Lung (tissue), 12 donors: ENCODE results near the gene LACTBL1. TPM values are rescaled to one million over a fixed set of nuclear protein-coding genes. Genes with fewer than 3 reads are reported as not detected.

Experiments used
- ATAC-seq: fragments of 200-7000 bp; cut with Tn5 transposase; one replicate; pipeline ENCODE4 v1.9.1; 2020; ENCODE audit warnings: moderate number of reproducible peaks; ENCODE audit not compliant: insufficient read depth, low FRiP score
- DNase-seq, 3 donors: peaks; one replicate each; pipeline ENCODE4 v3.0.0-alpha.2; 2013 to 2017
- H3K27ac ChIP-seq, 2 donors: one replicate each; pipeline ENCODE4 v1.5.1; 2013; ENCODE audit warnings: mild to moderate bottlenecking in 2 of 2, moderate library complexity in 2 of 2, control low read depth in 1 of 2, inconsistent platforms in 1 of 2, low read depth in 1 of 2, low read length in 1 of 2
- H3K27me3 ChIP-seq, 3 donors: one replicate each; pipeline ENCODE4 v1.5.1; 2013; ENCODE audit warnings: low read length in 2 of 3; ENCODE audit not compliant: control insufficient read depth in 3 of 3, insufficient read depth in 3 of 3
- H3K36me3 ChIP-seq, 4 donors: one replicate each; pipeline ENCODE4 v1.5.1; 2013; ENCODE audit warnings: low read length in 4 of 4, mild to moderate bottlenecking in 1 of 4, moderate library complexity in 1 of 4; ENCODE audit not compliant: control insufficient read depth in 4 of 4, insufficient read depth in 4 of 4
- H3K4me1 ChIP-seq, 5 donors: one replicate each; pipeline ENCODE4 v1.5.1; 2013; ENCODE audit warnings: low read length in 5 of 5, mild to moderate bottlenecking in 2 of 5, moderate library complexity in 1 of 5; ENCODE audit not compliant: control insufficient read depth in 5 of 5, insufficient read depth in 5 of 5
- H3K4me3 ChIP-seq: one replicate; pipeline ENCODE4 v1.5.1; 2013; ENCODE audit warnings: mild to moderate bottlenecking, control low read depth, moderate library complexity
- H3K9ac ChIP-seq, 2 donors: one replicate each; pipeline ENCODE4 v1.5.1; 2013; ENCODE audit warnings: low read length in 2 of 2, control low read depth in 1 of 2; ENCODE audit not compliant: insufficient read depth in 1 of 2
- H3K9me3 ChIP-seq, 4 donors: one replicate each; pipeline ENCODE4 v1.5.1; 2013; ENCODE audit warnings: low read length in 3 of 4, mild to moderate bottlenecking in 1 of 4, moderate library complexity in 1 of 4; ENCODE audit not compliant: control insufficient read depth in 4 of 4, insufficient read depth in 3 of 4
- WGBS, 2 donors: extraction: QIAGEN DNeasy Blood & Tissue Kit; methylation state at CpG; one replicate each; pipeline ENCODE4 v1.1.7; 2013; 5-methylcytosine and 5-hydroxymethylcytosine counted together
- polyA plus RNA-seq, 2 donors: library from polyadenylated mRNA; stranded (reverse); fragments of 200-250 nt; gene quantifications; one replicate each; pipeline ENCODE4 v1.2.1, GENCODE V29; 2013
- total RNA-seq, 2 donors: library from RNA; depleted of rRNA in 1 of 2; stranded (reverse); fragments of >200 nt in 1 of 2; gene quantifications; one replicate each; pipeline ENCODE4 v1.2.1, GENCODE V29; 2014 to 2021
- TF ChIP-seq, protein P1 (sequence below): IDR thresholded peaks from 2 replicates; pipeline ENCODE4 v1.5.1; 2012; ENCODE audit warnings: mild to moderate bottlenecking; ENCODE audit errors: control extremely low read depth, extremely low read depth
- donor health status: control.
- donor health status: control.
- donor health status: Bipolar disorder and iron deficiency.
- donor health status: healthy.
- donor health status: DM: yes; HTN: yes; CAD: no.

The LACTBL1 gene
- total and polyA plus RNA-seq, 4 donors, result not detected

DNA sequence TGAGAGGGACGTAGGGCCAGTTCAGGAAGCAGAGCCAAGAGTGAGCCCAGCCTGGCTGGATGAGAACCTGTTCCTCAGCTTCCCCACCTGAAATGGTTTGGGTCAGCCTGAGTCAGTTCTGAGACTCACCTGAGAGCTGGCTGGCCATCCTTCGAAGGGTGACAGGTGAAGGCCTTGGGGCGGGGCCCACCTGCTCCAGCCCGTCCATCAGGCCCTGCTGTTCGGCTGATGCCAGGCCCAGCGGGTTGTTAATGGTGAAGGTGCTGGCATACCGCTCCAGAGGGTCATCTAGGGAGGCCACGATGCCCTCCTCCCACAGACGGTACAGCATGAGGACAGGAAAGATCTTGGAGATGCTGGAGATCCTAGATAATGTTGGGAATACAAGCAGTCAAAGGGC lies 14.1 kb downstream of the LACTBL1 start:
- Histone ChIP-seq H3K4me1 (peaks cover 0 to under 1% (median 0%) of the 10 kb centered on the region in 5 donors), H3K36me3 (no peaks in the 10 kb centered on the region), H3K9me3 (no peaks in the 10 kb centered on the region), H3K4me3 (no peak overlapping the region), H3K27ac (no peak overlapping the region), H3K9ac (no peak overlapping the region), H3K27me3 (peaks cover 7 to 26% (median 13%) of the 10 kb centered on the region in 3 donors)
- ATAC-seq (no peak), DNase-seq (no peak)
- WGBS, 2 donors, result 89 to 95% methylated on average over 9 of the region's 9 CpGs
- TF ChIP-seq, protein P1, sequence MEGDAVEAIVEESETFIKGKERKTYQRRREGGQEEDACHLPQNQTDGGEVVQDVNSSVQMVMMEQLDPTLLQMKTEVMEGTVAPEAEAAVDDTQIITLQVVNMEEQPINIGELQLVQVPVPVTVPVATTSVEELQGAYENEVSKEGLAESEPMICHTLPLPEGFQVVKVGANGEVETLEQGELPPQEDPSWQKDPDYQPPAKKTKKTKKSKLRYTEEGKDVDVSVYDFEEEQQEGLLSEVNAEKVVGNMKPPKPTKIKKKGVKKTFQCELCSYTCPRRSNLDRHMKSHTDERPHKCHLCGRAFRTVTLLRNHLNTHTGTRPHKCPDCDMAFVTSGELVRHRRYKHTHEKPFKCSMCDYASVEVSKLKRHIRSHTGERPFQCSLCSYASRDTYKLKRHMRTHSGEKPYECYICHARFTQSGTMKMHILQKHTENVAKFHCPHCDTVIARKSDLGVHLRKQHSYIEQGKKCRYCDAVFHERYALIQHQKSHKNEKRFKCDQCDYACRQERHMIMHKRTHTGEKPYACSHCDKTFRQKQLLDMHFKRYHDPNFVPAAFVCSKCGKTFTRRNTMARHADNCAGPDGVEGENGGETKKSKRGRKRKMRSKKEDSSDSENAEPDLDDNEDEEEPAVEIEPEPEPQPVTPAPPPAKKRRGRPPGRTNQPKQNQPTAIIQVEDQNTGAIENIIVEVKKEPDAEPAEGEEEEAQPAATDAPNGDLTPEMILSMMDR, result no peak

- Histone ChIP-seq H3K27ac (no peak overlapping the region), H3K27me3 (peaks cover 16 to 36% (median 22%) of the 10 kb centered on the region in 3 donors), H3K9ac (no peak overlapping the region), H3K4me1 (peaks cover 0 to 5% (median 0%) of the 10 kb centered on the region in 5 donors), H3K9me3 (peaks cover 0 to 3% (median 0%) of the 10 kb centered on the region in 4 donors), H3K4me3 (no peak overlapping the region), H3K36me3 (no peaks in the 10 kb centered on the region)
- ATAC-seq (no peak), DNase-seq (no peak)
- TF ChIP-seq, protein P1, result no peak
- 69 to 71% methylated on average over 3 of the region's 3 CpGs for WGBS, 2 donors
Observed at GRCh38 chr1:22957066-22957465, 15.6 kb downstream of the LACTBL1 start.

DNA sequence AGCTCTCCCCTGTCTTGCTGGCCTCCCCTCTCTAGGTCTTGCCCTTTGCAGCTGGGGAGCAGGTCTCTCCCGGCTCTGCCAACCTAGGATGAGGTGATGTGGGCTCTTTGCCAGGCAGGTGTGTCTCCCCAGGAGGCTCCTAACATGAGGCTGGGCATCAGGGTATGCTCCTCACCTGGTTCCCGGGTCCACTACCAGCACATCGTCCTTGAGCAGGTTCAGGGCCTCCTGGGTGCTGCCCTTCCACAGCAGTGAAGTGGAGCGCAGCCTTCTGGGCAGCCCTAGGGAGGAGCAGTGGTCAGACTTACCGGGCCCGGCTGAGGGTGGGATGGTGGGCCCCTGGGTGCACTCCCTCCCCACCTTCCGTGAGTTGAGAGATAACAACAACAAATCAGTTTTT lies 17.5 kb downstream of the LACTBL1 start:
- peaks cover 16 to 45% (median 26%) of the 10 kb centered on the region in 3 donors for H3K27me3 ChIP-seq
- no peak for ATAC-seq
- no peak overlapping the region for H3K4me3 ChIP-seq
- H3K9ac ChIP-seq, result no peak overlapping the region
- H3K27ac ChIP-seq, result no peak overlapping the region
- H3K4me1 ChIP-seq, result peaks cover 0 to 5% (median 0%) of the 10 kb centered on the region in 5 donors
- TF ChIP-seq, protein P1, result no peak
- H3K9me3 ChIP-seq, result peaks cover 0 to 3% (median 0%) of the 10 kb centered on the region in 4 donors
- no peak for DNase-seq
- WGBS, 2 donors, result 87 to 92% methylated on average over 7 of the region's 7 CpGs
- no peaks in the 10 kb centered on the region for H3K36me3 ChIP-seq

DNA sequence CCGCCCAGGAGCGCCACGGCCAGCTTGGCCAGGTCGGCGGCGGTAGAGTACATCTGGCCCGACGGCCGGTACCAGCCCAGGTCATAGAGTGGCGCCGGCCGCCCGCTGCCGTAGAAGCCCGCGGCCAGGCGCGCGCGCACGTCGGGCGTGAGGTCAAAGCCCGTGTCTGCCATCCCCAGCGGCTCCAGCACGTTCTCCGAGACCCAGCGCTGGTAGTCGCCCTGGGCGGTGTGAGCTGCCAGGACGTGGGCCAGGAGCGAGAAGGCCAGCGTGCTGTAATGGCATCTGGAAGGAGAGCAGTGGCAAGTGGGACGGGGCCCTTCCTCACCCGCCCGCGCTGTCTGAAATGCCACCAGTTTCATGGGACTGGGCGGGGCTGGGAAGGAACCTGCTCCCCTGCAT lies 18.9 kb downstream of the LACTBL1 start:
- WGBS, 2 donors, result 11 to 17% methylated on average over 36 to 38 of the region's 38 CpGs

More for the DNA sequence above, 18.9 kb downstream of the LACTBL1 start:
- H3K4me3 ChIP-seq, result no peak overlapping the region
- no peaks in the 10 kb centered on the region for H3K36me3 ChIP-seq
- H3K4me1 ChIP-seq, result peaks cover 0 to 5% (median 0%) of the 10 kb centered on the region in 5 donors
- no peak overlapping the region for H3K27ac ChIP-seq
- H3K27me3 ChIP-seq, result peaks cover 16 to 51% (median 26%) of the 10 kb centered on the region in 3 donors
- DNase-seq (no peak), ATAC-seq (no peak)
- H3K9ac ChIP-seq, result no peak overlapping the region
- TF ChIP-seq, protein P1, result no peak
- H3K9me3 ChIP-seq, result peaks cover 0 to 3% (median 0%) of the 10 kb centered on the region in 4 donors
